Astrocyte (in vitro differentiated cells and primary cell): Measurements from ENCODE around the gene CHST10.

ENCODE experiments used
- EZH2 ChIP-seq: IDR thresholded peaks from 2 replicates; pipeline ENCODE4 v1.6.1; 2012; ENCODE audit warnings: mild to moderate bottlenecking, low read length, inconsistent platforms; ENCODE audit not compliant: insufficient read depth
- TF ChIP-seq, protein P1 (sequence below): IDR thresholded peaks from 2 replicates; pipeline ENCODE4 v1.5.1; 2011; ENCODE audit warnings: low read depth, mild to moderate bottlenecking, inconsistent platforms, low read length, moderate library complexity; ENCODE audit not compliant: insufficient read depth

- no peak for TF ChIP-seq EZH2
- TF ChIP-seq, protein P1, sequence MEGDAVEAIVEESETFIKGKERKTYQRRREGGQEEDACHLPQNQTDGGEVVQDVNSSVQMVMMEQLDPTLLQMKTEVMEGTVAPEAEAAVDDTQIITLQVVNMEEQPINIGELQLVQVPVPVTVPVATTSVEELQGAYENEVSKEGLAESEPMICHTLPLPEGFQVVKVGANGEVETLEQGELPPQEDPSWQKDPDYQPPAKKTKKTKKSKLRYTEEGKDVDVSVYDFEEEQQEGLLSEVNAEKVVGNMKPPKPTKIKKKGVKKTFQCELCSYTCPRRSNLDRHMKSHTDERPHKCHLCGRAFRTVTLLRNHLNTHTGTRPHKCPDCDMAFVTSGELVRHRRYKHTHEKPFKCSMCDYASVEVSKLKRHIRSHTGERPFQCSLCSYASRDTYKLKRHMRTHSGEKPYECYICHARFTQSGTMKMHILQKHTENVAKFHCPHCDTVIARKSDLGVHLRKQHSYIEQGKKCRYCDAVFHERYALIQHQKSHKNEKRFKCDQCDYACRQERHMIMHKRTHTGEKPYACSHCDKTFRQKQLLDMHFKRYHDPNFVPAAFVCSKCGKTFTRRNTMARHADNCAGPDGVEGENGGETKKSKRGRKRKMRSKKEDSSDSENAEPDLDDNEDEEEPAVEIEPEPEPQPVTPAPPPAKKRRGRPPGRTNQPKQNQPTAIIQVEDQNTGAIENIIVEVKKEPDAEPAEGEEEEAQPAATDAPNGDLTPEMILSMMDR, result no peak
Observed at GRCh38 chr2:100392715-100393114, 24.8 kb downstream of the CHST10 start.
